ENCODE data around the gene FAM210A.

Gene FAM210A

DNA sequence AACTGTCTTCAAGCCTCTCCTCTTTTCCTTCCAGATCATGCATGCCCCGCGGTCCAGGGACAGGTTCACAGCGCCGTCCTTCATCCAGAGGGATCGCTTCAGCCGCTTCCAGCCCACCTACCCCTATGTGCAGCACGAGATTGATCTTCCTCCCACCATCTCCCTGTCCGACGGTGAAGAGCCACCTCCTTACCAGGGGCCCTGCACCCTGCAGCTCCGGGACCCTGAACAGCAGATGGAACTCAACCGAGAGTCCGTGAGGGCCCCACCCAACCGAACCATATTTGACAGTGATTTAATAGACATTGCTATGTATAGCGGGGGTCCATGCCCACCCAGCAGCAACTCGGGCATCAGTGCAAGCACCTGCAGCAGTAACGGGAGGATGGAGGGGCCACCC is 81.3 kb downstream of the FAM210A start:
- no peak for DNase-seq (ENCODE audit: low read depth)

DNA sequence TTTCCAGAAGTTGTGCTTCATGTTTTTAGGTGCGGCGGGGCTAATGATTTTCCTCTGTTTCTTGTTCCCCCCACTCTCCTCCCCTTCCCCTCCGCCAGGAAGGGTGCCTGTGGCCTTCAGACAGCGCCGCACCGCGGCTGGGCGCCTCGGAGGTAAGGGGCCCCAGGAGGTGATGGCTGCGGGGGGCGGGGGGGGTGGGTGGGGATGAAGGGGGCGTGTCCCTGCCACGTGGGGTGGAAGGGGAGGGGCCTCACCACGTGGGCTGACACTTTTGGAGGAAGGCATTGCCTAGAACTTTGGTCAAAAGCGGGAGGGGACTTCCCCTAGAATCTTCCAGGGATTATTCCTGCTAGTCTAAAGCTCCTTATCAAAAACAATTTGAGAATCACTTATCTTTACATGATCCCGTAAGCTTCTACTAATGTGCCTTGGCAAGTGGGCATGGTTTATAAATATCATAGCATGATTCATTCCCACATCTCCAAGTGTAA is 83.1 kb downstream of the FAM210A start:
- no peak for DNase-seq (ENCODE audit: low read depth)

DNA sequence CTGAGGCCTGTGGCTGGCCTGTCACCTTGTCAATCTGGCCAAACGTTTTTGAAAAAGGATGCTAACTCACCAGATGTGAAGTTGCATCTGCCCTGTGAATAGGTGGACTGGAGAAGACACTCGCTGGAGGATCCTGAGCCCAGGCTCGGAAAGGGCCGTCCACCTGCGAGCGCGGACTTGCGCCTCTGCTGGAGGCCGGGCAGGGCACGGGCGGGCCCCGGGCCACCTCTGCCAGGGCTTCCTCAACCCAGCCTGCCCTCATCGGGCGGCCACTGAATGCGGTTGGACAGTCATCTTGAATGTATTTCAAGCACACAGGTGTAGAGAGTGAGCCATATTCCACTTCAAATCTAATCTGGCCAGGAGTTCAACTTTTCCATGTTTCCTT is 83.9 kb downstream of the FAM210A start:
- no peak for DNase-seq (ENCODE audit: low read depth)

DNA sequence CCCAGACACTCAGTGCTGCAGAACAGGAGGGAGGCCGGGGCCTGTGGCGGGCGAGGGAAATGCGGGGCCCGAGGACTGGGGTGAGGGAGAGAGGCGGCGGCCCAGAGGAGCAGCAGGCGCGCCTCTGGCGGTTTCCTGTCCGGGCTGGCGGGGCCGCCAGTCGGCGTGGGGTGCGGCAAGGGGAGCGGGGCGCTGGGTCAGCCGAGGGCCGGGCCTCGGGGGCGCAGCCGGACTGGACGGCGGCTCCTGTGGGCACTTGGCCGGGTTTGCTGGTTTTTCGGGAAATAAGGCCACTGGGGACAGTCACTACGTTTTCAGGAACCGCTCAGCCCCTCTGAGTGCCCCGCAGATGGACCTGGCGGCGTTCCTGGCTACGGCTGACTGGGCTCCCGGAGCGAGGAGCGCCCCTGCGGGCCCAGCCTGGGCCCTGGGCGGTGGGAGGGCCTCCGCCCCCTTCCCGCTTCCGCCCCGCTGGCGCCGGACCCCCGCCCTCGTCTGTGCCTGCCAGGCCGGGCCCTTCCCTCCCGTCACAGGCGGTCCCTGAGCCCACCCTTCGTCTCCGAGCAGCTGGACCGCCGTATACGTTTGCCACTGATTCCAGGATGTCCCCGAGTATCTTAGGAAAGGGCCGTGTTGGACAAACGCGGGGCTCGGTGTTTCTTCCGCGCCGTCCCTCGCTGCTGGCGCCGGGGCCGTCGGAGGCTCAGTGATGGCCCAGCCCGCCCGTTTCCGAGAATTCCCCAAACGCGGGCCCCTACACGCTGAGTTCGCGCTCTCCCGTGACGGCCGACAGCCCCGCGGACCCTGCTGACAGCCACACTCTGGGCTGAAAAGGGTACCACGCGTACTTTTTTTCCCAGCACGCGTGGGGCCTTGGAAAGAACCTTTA is 84.6 kb downstream of the FAM210A start:
- no peak for DNase-seq (ENCODE audit: low read depth)

DNA sequence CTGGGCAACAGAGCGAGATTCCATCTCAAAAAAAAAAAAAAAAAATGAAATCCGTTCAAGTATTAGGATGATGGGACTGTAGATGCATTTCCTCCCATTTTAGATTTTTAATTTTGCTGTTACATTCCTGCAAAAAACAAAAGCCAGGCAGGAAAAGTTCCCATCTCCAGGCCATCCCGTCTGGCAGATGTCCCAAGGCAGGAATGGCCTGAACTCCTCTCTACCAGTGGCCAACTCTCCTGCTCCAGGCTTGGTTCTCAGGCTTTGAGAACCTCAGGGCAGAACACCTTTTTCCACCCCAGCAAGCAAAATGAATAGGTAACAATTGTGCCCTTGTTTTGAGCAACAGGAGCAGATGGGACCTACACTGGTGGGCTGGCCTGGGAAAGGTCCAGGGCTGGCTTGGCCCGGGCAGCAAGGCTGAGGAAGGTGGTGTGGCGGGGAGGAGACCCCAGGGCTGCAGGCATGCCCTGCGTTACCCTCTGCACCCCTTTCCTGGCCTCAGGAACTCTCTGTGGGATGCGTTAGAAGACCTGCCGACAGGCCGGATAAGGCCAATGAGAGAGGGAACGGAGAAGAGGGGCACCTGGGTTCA is 86.0 kb downstream of the FAM210A start:
- no peak for DNase-seq (ENCODE audit: low read depth)

DNA sequence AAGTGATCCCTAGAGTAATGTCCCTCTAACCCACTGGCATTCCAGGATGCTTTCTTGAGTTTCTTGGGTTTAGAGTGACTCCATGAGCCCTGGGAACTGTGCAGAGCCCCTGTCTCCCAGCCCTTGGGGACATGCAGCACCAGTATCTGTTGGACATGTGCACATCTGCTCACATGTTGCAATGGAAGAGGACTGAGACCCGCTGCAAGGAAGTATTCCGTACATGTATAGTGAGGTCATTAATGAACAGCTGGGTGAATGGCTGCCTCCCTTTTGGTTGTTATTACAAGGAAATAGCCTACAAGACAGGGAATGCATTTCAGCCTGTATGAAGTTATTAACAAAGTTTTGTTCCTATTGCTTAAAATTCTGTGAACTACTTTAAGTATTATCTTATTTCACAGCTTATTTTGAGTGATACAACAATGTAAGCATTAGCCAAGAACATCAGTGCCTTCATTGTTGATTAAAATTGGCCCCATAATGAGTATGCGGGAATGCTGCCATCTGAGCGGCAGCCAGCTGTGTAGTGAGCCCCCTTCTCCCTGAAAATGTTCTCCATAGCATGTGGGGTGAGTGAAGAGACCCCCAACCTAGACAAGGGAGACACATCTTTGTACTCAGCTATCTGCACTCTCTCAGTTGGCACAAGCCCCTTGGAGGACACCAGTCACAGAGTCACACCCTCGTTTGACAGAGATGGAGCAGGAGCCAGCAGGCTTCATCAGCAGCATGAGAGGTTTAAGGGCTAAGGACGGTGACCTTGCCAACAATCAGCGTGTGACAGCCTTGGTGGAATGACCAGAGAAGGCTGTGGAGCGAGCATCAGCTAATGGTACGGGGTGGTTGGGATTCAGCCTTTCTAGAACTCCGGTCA is 87.4 kb downstream of the FAM210A start:
- no peak for DNase-seq (ENCODE audit: low read depth)

DNA sequence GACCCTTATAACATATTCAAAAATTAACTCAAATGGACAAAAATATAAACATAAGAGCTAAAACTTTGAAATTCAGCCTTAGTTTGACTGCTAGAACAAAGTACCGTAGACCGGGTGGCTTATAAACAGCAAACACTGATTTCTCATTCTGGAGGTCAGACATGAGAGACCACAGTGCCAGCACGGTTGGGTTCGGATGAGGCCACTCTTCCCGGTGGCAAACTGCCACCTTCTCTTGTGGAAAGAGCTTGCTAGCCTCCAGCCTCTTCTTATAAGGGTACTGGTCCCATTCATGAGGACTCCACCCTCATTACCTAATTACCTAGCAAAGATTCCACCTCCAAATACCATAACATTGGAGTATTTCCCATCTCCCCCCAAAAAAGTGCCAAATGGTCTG is 91.3 kb downstream of the FAM210A start:
- no peak for DNase-seq (ENCODE audit: low read depth)

DNA sequence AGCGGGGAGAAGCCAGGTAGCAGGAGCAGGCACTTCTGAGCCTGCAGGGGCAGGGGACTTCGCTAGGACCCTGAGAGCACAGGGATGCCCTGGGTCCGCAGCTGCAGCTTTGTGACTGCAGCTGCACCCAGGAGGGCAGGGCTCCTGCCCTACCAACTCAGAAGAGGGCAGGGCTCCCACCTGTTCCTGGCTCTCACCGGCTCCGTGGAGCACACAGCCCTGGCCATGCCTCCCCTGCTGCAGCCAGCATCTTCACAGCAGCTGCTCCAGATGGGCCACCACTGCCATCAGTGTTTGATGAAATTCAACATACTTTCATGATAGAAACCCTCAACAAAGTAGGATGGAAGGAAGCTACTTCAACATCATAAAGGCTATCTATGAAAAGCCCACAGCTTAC is 92.7 kb downstream of the FAM210A start:
- no peak for DNase-seq (ENCODE audit: low read depth)

DNA sequence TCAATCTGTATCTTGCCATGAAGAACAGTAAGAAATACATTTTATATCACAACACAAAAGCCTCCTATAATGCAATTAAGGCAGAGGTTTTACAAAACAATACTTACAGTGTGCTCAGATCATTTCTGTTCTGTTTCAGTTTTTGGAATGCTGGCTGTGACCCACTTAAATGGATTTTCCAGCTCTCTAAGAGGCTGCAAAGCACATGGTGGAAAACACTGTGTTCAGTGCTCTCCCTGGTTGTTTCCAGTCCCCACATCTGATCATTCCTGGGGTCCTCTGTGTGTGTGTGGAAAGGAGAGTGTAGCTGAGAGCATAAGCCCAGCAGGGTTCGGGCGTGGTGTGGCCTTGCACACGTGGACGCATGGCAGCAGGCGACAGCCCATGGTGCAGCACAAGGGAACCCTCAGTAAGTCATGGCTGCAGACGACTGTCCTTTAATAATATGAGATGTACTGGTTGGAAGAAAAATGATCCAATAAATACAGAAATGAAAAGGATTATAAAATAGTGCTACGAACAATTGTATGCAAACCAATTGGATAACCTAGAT is 95.6 kb downstream of the FAM210A start:
- no peak for DNase-seq (ENCODE audit: low read depth)

DNA sequence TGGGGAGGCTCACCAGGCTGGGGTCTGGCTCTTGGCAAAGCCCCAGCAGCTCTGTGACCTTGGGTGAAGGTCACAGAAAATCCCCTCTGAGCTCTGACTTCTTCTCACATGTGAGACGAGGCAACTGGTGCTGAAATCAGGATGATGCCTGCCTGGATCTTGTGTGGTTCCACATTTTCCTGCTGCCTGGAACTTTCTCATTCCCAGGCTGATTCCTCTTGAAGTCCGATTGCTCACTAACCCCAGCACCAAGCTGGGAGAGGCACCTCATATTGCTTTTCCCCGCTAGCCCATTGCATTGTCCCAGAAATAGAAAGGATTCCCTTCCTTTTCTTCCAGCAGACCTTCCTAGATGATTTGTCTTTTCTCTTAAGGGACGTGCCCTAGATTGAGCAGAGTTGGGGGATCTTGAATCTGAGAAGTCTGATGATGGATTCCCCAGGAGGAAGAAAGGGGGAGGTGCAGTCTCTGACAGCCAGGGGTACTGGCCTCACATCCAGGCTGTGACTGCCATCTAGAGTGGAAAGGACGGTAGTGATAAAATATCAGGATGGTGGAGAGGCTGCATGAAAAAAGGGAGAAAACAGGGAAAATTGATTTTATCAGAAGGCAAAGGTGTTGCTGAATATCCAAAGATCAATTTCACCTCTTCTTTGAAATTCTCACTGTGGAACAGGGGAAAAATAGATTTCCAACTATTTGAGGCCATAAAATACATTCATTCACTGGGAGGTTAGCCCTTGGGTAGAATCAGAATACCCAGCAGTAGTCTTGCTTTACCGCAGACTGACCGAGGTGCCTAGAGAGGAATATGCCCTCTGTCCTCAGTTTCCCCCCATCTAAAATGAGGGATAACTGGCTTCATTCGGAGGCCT is 96.3 kb downstream of the FAM210A start:
- peak; percentile 10 for DNase-seq (ENCODE audit: low read depth)

DNA sequence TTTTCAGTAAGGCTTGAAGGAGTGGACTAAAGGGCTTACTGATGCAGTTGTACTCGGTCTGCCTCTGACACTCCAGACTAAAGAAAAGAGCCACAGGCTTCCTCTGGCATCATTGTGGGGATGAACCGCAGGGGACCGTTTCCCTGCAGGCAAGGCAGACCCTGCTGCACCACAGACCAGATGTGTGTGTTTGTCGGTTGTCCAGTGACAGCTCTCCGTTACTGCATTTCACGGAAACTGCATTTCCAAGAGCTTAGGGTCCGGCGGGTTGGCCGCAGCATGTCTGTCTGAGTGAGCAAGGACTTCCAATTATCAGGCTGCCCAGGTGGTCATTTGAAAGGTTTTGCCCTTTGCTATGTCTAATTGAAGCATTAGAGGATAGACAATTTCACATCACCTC is 98.1 kb downstream of the FAM210A start:
- no peak for DNase-seq (ENCODE audit: low read depth)

DNA sequence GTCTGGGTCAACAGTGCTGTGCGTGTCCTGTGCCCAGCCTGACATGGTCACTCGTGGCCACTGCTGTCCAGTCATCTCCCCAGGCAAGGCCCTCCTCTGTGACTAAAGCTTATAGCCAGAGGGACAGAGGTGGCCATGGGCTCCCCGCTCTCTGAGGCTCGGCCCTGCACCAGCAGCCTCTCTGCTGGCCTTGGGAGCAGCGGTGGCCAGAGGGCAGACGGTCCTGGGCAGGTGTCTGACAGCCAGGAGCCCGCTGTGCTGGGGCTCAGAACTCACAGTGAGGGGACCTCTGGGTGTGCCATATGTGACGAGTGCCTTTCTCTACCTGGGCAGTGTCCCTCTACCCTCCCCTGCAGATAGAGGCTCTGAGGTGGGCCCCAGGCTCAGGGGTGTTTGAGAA is 98.7 kb downstream of the FAM210A start:
- DNase-seq (ENCODE audit: low read depth): no peak

DNA sequence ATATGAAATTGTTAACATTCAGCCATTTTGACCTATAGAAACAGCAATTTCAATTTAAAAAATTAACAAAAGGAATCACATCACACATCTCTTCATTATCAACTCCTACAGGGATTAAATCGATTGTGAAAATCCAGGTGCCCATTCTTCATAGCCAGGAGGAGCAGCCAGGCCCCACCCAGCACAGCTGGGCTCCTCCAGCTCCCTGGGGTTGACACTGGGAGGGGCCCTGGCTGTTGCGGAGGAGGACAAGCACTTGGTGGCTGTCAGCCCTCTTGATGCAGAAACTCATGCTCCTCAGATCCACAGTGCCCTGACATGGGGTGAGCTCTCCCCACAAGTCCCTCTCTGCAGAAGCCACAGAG is 99.8 kb downstream of the FAM210A start:
- DNase-seq (ENCODE audit: low read depth): no peak

DNA sequence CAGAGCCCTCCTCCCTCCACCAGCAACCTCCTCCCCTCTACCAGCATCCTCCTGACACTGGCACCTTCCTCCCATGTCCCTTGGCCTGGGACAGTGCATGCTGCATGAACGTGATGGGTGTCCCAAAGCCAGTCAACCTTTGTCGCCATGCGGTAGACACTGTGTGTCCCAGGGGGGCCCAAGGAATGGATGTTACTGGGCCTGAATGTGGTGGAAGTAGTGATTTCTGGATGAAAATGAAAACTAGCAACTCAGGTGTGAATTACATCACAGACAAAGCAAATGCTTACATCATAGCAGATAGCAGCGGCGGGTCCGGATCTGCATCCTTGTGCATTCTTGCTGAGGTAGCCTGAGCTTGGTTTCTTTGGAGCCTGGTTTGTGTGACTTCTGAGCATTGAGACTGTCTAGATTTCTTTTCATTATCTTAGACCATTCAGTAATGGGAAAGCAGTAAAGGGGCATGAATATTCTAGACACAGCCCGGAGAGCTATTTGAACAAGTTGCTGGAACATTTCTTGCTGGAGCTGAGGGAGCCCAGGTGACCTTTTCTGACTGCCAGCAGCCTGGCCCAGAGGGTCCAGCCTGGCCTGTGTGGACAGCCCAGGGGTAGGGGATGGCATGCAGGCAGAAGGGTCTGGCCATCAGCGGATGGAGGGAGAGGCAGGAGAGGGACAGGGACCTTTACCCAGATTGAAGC is 100.4 kb downstream of the FAM210A start:
- DNase-seq (ENCODE audit: low read depth): no peak

DNA sequence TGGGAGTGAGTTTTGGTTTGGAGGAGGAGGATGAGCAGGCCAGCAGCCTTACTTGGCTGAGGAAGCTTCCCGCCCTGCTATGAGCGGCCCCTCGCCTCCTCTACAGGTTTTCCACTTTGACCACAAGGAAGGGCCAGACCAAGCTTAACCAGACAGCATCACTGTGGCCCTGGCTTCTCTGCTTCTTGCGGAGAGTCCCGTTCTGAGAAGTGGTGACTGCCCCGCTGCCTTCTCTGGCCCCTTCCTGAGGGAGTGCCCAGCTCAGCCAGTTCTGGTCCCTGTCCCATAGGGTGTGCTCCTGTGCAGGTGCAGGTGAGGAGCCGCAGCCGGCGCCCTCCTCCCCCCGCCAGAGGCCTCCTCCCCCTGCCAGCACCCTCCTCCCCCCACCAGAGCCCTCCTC is 101.0 kb downstream of the FAM210A start:
- no peak for DNase-seq (ENCODE audit: low read depth)

DNA sequence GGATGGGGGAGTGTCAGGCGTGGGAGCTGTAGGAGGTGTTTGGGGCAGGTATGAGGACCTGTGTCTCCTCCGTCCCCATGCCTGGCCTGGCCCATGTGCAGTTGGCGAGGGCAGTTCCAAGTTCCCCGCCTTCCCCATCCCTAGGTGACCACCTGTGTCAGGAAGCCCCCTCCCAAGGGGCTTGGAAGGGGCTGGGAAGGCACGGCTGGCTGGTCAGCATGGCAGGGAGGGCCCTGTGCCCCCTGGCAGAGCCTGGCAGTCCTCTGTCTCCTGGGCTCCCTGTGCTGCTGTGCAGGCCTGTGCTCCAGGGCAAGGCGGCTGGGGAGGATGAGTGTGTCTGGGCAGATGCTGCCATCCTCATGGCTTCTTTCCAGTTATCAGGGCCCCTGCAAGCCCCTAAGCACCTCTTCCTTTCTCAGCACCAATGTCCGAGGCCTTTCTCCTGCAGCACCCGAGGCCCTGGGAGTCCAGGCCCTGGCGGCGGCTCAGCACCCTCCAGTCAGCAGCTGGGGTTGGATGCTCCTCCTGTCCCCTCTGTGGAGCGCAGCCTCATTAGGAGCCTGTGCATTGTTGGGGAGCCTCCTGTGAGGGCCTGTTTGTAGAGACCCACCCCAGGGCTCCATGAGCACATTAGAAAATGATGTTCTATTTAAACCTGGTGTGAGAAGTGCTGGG is 101.7 kb downstream of the FAM210A start:
- no peak for DNase-seq (ENCODE audit: low read depth)

DNA sequence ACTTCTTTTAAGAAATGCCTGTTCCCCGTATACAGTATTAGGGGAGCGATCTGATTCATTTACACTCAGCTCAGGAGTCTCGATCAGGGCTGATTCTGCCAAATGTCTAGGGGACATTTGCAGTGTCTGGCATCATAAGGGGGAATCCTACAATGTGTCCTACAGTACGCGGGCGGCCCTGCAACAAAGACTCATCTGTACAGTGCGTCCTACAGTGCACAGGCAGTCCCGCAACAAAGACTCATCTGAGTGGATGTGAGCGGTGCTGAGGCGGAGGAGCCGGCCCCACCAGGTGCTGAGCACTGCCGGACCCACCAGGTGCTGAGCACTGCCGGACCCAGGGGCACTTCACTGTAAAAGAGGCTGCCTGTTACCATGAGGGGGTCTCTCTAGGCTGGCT is 102.5 kb downstream of the FAM210A start:
- DNase-seq (ENCODE audit: low read depth): no peak

DNA sequence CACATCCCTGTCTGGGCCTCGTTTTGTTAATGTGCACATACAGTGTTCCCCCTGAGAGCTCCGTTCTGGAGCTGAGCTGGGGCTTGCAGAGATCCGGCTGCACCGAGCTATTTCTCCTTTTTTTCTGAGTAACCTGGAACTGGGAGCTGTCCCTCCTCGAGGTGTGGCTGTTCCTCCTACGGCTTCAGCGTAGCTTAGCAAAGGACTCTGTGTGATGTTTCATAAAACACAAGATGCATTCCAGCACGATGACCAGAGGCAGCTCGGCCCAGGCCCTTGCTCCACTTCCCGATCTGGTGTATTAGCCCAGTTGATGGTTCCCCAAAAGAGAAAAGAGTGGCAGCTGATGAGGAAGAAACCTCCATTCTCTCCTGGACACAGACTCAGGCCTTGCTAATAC is 103.0 kb downstream of the FAM210A start:
- no peak for DNase-seq (ENCODE audit: low read depth)

DNA sequence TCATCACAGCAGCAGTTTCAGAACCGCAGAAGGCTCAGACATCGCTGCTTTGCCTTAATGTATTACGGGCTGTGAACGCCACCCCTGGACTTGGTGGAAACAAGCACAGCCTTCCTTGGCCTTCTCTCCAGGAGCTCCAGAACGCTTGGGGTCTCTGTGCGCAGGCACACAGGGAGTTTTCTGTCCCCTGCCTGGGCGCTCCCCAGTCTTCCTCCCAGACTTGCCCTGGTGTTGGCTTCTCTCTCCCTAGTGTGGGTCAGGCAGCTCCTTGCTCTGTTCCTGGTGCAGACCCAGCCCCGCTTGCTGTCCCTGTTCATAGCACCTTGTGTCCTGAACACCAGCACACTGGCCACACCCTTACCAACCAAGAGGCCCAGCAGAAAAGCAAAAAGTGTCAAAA is 103.6 kb downstream of the FAM210A start:
- DNase-seq (ENCODE audit: low read depth): no peak
